Measurements from ENCODE around the gene RNU1-2.
"Not testable (repeated sequence)": the region's sequence is repeated elsewhere in the genome, so short reads cannot be mapped to it uniquely, and the experiment has no call there.

RNU1-2 gene

DNA sequence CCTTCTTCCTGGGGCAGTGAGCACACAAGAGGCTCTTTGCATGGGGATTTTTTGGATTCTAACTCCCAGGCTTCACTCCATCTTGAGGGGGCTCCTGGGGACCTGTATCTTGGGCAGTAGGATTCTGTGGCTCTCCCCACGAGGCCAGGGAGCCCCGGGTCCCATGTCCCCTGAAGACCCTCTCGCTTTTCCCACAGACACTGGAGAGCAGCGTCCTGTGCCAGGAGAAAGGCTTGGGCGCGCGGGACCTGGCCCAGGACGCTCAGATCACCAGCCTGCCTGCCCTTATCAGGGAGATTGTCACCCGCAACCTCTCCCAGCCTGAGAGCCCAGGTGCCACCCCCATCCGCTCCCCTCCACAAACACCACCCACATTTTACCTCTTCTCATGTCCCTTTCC is 26.7 kb downstream of the RNU1-2 start:
- WGBS, 2 experiments (ENCODE audit: insufficient coverage in 2 of 2), result 95% methylated on average over 9 to 10 of the region's 10 CpGs
- peak overlapping the region; percentile 36 for H3K4me3 ChIP-seq (ENCODE audit: extremely low read depth, insufficient read depth, low read length, poor library complexity, severe bottlenecking)

GRCh38 chr1:16922885-16923431 is 27.2 kb downstream of the RNU1-2 start:
- H3K4me3 ChIP-seq (ENCODE audit: extremely low read depth, insufficient read depth, low read length, poor library complexity, severe bottlenecking), result no peak overlapping the region
- H3K36me3 ChIP-seq (ENCODE audit: control insufficient read depth, insufficient read depth, low read length), result no peaks in the 10 kb centered on the region
- H3K4me1 ChIP-seq (ENCODE audit: control insufficient read depth, insufficient read depth, low read length, poor library complexity, severe bottlenecking), result peaks cover 13% of the 10 kb centered on the region
- H3K27ac ChIP-seq (ENCODE audit: low read depth, low read length, severe bottlenecking), result no peak overlapping the region
- H3K9me3 ChIP-seq (ENCODE audit: control insufficient read depth, low read length), result no peaks in the 10 kb centered on the region
- WGBS, 2 experiments (ENCODE audit: insufficient coverage in 2 of 2), result 89 to 93% methylated on average over 18 of the region's 18 CpGs

More for the DNA sequence above, 26.7 kb downstream of the RNU1-2 start:
- H3K27ac ChIP-seq (ENCODE audit: low read depth, low read length, severe bottlenecking), result no peak overlapping the region
- H3K4me1 ChIP-seq (ENCODE audit: control insufficient read depth, insufficient read depth, low read length, poor library complexity, severe bottlenecking), result peaks cover 13% of the 10 kb centered on the region
- H3K36me3 ChIP-seq (ENCODE audit: control insufficient read depth, insufficient read depth, low read length), result no peaks in the 10 kb centered on the region
- H3K9me3 ChIP-seq (ENCODE audit: control insufficient read depth, low read length), result no peaks in the 10 kb centered on the region

DNA sequence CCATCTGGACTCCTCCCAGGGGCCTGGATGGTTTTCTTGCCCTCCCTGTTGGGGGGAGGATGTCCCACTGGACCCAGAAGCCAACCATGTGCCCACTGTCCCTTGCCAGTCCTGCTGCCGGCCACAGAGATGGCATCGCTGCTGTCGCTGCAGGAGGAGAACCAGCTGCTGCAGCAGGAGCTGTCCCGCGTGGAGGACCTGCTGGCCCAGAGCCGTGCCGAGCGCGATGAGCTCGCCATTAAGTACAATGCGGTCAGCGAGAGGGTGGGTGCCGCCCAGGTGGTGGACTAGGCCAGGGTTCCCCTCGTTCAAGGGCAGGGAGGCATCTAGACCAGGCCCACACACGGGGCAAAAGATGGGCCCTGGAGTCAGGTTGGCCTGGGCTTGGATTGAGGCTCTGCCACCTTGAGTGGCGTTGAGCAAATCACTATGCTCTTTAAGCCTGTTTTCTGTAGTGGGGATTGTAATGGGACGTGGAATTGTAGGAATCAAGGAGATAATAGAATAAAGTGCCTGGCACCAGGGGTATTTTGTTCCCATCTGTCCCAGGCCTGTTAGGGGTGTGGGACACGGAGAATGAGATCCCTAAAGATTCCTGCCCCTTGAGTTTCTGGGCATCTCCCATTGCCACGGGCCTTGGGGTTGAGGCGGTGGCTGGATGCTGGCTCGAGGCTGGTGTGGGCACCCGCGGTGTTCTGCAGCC is 28.6 kb downstream of the RNU1-2 start:
- peaks cover 13% of the 10 kb centered on the region for H3K4me1 ChIP-seq (ENCODE audit: control insufficient read depth, insufficient read depth, low read length, poor library complexity, severe bottlenecking)
- no peak overlapping the region for H3K27ac ChIP-seq (ENCODE audit: low read depth, low read length, severe bottlenecking)
- H3K9me3 ChIP-seq (ENCODE audit: control insufficient read depth, low read length), result no peaks in the 10 kb centered on the region
- no peak overlapping the region for H3K4me3 ChIP-seq (ENCODE audit: extremely low read depth, insufficient read depth, low read length, poor library complexity, severe bottlenecking)
- WGBS, 2 experiments (ENCODE audit: insufficient coverage in 2 of 2), result 93% methylated on average over 23 of the region's 23 CpGs
- no peaks in the 10 kb centered on the region for H3K36me3 ChIP-seq (ENCODE audit: control insufficient read depth, insufficient read depth, low read length)

- no peaks in the 10 kb centered on the region for H3K36me3 ChIP-seq (ENCODE audit: control insufficient read depth, insufficient read depth, low read length)
- H3K4me1 ChIP-seq (ENCODE audit: control insufficient read depth, insufficient read depth, low read length, poor library complexity, severe bottlenecking), result peaks cover 13% of the 10 kb centered on the region
- no peaks in the 10 kb centered on the region for H3K9me3 ChIP-seq (ENCODE audit: control insufficient read depth, low read length)
- H3K27ac ChIP-seq (ENCODE audit: low read depth, low read length, severe bottlenecking), result no peak overlapping the region
- H3K4me3 ChIP-seq (ENCODE audit: extremely low read depth, insufficient read depth, low read length, poor library complexity, severe bottlenecking), result no peak overlapping the region
- 89 to 94% methylated on average over 13 of the region's 13 CpGs for WGBS, 2 experiments (ENCODE audit: insufficient coverage in 2 of 2)
Measured at GRCh38 chr1:16924919-16925477, 29.2 kb downstream of the RNU1-2 start.

DNA sequence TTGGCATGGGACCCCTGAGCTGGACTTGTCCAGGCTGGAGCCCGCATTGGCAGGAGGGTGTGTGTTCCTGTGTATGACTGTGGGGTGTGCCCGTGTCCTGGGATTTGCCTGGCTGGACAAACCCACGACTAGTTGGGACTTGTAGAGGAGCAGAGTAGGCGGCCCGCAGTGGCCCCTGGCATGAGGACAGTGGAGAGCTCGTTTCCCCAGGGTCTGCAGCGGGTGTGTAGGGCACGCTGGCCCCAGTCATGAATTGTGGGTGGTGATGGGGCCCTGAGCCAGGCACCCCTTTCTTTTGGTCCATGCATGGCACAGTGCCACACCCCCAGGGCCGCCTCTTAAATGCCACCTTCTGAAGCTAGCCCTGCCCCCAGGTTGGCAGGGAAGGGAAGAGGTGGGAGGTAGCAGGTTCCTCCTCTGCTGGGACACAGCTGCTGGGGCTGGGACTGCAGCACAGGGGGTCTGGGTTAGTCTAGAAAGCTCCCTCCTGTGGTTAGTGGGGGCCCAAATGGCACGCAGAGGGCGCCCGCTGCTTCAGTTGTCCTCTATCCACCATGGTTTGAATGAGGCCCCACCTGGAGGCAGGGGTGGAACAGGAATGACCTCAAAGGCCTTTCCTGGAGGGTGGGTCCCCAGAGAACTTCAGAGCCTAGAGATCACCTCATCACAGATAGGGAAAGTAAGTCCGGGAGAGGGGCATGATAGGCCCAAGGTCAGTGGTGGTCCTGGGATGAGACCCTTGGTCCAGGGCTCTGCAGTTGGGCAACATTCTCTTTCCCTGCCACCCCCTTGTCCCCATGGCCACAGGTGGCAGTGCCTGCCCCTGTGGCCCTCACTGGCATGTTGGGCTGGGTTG is 30.1 kb downstream of the RNU1-2 start:
- no peak overlapping the region for H3K27ac ChIP-seq (ENCODE audit: low read depth, low read length, severe bottlenecking)
- 86 to 93% methylated on average over 12 of the region's 13 CpGs for WGBS, 2 experiments (ENCODE audit: insufficient coverage in 2 of 2)
- H3K4me1 ChIP-seq (ENCODE audit: control insufficient read depth, insufficient read depth, low read length, poor library complexity, severe bottlenecking), result peaks cover 13% of the 10 kb centered on the region
- H3K36me3 ChIP-seq (ENCODE audit: control insufficient read depth, insufficient read depth, low read length), result no peaks in the 10 kb centered on the region
- H3K4me3 ChIP-seq (ENCODE audit: extremely low read depth, insufficient read depth, low read length, poor library complexity, severe bottlenecking), result no peak overlapping the region
- no peaks in the 10 kb centered on the region for H3K9me3 ChIP-seq (ENCODE audit: control insufficient read depth, low read length)

DNA sequence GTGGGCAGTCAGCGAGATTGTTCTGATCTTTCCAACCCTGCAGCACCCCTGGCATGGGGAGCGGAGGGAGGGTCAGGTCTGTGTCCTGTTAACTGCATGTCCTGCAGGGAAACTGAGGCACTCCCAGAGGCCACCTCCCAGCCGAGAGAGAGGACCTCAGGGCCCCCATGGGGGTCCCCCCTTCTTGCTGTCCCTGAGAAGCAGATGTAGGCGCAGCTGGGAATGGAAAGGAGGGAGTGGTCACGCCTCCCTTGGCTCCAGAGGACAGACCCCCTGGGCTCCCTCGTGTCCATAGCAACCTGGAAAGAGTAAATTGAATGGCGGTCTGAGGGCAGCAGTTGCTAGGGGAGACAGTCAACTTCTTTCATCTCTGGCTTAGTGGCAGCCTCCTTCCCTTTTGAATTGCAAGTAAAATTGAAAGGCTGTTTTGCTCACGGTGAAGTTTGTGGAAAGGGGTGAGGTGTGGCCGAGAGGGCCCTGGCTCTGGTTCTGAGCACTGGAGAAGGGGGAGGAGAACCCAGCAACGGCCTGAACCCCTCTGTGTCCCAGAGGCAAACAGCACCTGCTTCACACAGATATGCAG is 30.8 kb downstream of the RNU1-2 start:
- H3K4me3 ChIP-seq (ENCODE audit: extremely low read depth, insufficient read depth, low read length, poor library complexity, severe bottlenecking), result no peak overlapping the region
- H3K9me3 ChIP-seq (ENCODE audit: control insufficient read depth, low read length), result no peaks in the 10 kb centered on the region
- no peaks in the 10 kb centered on the region for H3K36me3 ChIP-seq (ENCODE audit: control insufficient read depth, insufficient read depth, low read length)
- peak overlapping the region; percentile 57 for H3K27ac ChIP-seq (ENCODE audit: low read depth, low read length, severe bottlenecking)
- peaks cover 13% of the 10 kb centered on the region for H3K4me1 ChIP-seq (ENCODE audit: control insufficient read depth, insufficient read depth, low read length, poor library complexity, severe bottlenecking)
- WGBS, 2 experiments (ENCODE audit: insufficient coverage in 2 of 2), result 58% methylated on average over 9 to 10 of the region's 10 CpGs

DNA sequence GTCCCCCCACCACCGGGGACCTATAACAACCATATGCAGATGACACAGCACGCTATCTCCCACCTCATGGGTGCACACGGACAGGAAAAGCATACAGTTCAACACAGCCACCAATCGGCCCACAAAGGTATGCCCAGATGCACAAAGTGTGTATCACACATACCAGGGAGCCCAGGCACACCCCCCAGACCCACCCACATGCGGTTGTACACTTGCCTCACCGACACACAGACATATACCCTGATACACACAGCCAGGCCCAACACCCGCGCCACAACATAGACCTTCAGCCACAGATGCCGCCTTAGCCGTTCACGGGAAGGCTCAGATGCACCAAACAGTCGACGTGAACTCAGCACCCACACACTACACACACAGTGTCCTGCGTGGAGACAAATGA is 31.5 kb downstream of the RNU1-2 start:
- Histone ChIP-seq H3K9me3 (ENCODE audit: control insufficient read depth, low read length) (no peaks in the 10 kb centered on the region), H3K4me1 (ENCODE audit: control insufficient read depth, insufficient read depth, low read length, poor library complexity, severe bottlenecking) (peaks cover 8% of the 10 kb centered on the region), H3K4me3 (ENCODE audit: extremely low read depth, insufficient read depth, low read length, poor library complexity, severe bottlenecking) (no peak overlapping the region), H3K36me3 (ENCODE audit: control insufficient read depth, insufficient read depth, low read length) (no peaks in the 10 kb centered on the region), H3K27ac (ENCODE audit: low read depth, low read length, severe bottlenecking) (peak overlapping the region; percentile 57)
- WGBS, 2 experiments (ENCODE audit: insufficient coverage in 2 of 2), result 84 to 90% methylated on average over 14 of the region's 14 CpGs

DNA sequence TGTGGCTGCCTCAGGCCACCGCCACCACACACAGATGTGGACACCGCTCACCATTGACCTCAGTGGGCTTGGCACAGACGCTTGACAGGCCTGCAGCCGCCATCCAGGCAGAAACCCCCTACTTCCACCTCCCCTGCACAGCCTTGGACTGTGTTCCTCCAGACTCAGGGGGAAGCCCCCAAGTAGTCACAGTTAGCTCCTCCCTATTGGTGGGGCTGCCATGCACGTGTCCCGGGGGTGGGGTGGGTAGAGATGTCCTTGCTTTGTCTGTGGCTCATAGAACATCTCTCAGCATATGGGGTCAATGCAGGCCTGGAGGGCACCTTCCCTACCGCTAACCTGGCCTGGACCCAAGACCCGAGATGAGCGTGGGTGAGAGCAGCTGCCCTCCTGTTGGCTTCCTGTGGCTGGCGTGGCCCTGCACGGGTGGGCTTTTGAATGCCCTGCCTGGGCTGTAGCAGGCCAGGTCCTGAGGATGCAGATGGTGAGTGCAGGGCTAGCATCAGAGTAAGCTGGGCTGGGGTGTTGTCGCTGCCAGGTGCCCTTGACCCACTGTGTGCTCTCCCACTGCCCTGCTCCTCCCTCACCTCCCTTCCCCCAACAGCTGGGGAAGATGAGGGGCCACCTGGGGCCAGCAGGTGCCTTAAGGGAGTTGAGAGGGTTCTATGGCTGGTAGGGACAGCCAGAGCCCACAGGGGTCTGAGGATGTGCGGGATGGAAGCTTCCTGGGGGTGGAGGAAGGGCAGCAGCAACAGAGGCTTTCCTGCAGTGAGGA is 32.1 kb downstream of the RNU1-2 start:
- Histone ChIP-seq H3K4me3 (ENCODE audit: extremely low read depth, insufficient read depth, low read length, poor library complexity, severe bottlenecking) (no peak overlapping the region), H3K4me1 (ENCODE audit: control insufficient read depth, insufficient read depth, low read length, poor library complexity, severe bottlenecking) (peaks cover 8% of the 10 kb centered on the region), H3K27ac (ENCODE audit: low read depth, low read length, severe bottlenecking) (no peak overlapping the region), H3K9me3 (ENCODE audit: control insufficient read depth, low read length) (no peaks in the 10 kb centered on the region), H3K36me3 (ENCODE audit: control insufficient read depth, insufficient read depth, low read length) (no peaks in the 10 kb centered on the region)
- WGBS, 2 experiments (ENCODE audit: insufficient coverage in 2 of 2), result 90 to 93% methylated on average over 8 to 12 of the region's 13 CpGs

DNA sequence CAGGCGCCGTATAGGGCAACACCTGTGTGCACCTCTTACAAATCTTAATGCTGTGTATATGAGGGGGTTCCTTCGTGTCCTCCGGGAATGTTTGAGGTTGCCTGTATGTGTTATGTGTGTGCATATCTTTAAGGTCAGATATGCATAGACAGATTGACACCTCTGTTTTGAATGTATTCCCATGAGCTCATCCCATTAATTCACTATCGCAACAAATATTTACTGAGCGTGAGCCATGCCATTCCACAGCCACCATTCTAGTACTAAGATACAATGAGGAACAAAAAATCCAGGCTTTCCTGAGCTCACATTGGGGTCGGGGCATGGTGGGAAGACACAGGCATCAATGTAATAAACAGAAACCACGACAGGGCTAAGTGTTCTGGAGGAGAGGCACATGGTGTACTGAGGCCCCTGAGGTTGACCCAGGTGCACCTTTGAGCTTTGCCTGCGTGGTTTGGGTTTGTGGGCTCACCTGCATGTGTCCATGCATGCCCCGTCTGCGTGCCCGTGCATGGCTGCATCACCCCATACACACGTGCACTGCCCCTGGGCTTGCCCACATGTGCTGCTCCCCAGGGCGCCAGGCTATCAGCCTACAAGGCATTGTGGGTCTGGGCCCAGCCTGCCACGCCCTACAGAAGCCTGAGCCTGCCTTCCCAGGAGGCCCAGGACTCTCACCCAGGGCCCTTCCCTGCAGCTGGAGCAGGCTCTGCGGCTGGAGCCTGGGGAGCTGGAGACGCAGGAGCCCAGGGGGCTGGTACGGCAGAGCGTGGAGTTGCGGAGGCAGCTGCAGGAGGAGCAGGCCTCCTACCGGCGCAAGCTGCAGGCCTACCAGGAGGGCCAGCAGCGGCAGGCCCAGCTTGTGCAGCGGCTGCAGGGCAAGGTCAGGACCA is 33.6 kb downstream of the RNU1-2 start:
- not testable (repeated sequence) for H3K9me3 ChIP-seq (ENCODE audit: control insufficient read depth, low read length); H3K4me1 ChIP-seq (ENCODE audit: control insufficient read depth, insufficient read depth, low read length, poor library complexity, severe bottlenecking); H3K4me3 ChIP-seq (ENCODE audit: extremely low read depth, insufficient read depth, low read length, poor library complexity, severe bottlenecking); H3K36me3 ChIP-seq (ENCODE audit: control insufficient read depth, insufficient read depth, low read length); H3K27ac ChIP-seq (ENCODE audit: low read depth, low read length, severe bottlenecking)
- WGBS, 2 experiments (ENCODE audit: insufficient coverage in 2 of 2), result 89% methylated on average over 19 of the region's 24 CpGs
